Activated CD8-positive, alpha-beta memory T cell treated with anti-CD3 and anti-CD28 coated beads, Interleukin-2, amount 50 U/mL, for 48 hours (primary cell): ENCODE results near the gene LCE7A.

ENCODE experiments used
- DNase-seq: peaks from one replicate; pipeline ENCODE4 v3.0.0-alpha.2; 2020

LCE7A gene, protein sequence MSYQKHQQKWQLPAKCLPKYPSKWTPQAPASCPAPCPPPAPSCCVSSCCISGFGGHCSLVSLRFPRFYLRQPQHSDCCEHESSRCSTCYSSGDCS

GRCh38 chr1:152859696-152860095 is at the start of gene LCE7A:
LCE7A (plus strand) TSS chr1:152859996; CDS start chr1:152860698, 702 bp downstream.
- DNase-seq, result no peak

- no peak for DNase-seq
These were observed 48.7 kb upstream of the LCE7A start for GRCh38 chr1:152811050-152811449.

DNA sequence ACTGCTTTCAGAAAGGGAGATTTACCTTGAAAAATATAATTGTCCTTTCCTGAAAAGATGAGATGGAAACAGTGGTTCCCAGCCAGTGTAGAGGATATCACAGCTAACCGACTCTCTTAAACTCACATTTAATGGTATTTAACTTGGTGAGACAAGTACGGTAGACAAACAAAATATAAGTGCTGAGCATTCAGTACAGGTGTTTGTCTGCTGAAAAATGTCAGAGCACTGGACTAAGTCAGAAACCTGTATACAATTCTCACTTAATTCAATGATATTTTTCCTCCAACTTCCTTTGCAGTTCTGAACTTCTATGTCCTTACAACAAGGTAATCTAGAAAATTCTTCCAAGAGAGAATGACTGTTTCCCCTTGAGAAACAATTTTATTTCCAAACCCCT is 48.1 kb upstream of the LCE7A start, which contains the start of gene LCE1B:
Gene LCE1B (plus strand): TSS at position 301 of the 400 bp plus-strand sequence. CDS start 476 bp downstream, outside the sequence.
- no peak for DNase-seq

DNA sequence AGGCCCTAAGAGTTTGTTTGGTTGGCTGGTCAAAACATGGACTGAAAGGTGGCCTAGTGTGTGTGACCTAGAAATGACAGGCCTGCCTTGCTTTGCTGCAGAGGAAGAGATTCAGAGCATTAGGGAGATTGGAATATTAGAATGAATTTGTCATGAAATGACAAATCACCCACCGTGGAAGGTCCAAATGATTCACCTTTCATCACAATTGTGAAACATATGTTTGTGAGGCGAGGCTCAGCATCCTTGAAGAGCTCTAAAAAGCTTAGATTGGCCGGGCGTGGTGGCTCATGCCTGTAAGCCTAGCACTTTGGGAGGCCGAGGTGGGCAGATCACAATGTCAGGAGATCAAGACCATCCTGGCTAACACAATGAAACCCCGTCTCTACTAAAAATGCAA is 42.5 kb upstream of the LCE7A start:
- no peak for DNase-seq

- no peak for DNase-seq
These were observed 36.5 kb upstream of the LCE7A start for GRCh38 chr1:152823294-152823693.

- no peak for DNase-seq
These were observed 34.8 kb upstream of the LCE7A start for GRCh38 chr1:152824964-152825363.

DNA sequence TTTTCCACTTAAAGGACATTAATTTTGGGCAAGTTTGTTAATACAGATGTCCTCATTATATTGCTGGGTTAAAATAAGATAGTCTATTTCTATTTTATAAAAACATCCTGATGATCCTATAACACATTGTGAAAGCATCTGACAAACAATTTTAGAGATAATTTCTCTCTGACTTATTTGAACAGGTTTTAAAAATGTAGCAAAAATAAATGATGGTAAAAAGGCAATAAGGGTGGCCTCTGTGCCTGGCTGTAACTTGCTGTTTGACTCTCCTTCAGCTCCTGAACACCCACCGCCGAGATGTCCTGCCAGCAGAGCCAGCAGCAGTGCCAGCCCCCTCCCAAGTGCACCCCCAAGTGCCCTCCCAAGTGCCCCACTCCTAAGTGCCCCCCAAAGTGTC is 32.6 kb upstream of the LCE7A start, which contains the start of gene LCE1A:
Gene LCE1A (plus strand): TSS at position 301 of the 400 bp plus-strand sequence. CDS start 0 bp downstream, at position 301.
- DNase-seq, result no peak

GRCh38 chr1:152836870-152837269 is 22.9 kb upstream of the LCE7A start:
- DNase-seq, result no peak

GRCh38 chr1:152842556-152842955 is 17.2 kb upstream of the LCE7A start, which contains the start of gene LCE6A:
LCE6A (plus strand) TSS chr1:152842856; CDS start chr1:152843521, 665 bp downstream.
- DNase-seq, result no peak

GRCh38 chr1:152855661-152856060 is 4.1 kb upstream of the LCE7A start:
- no peak for DNase-seq

DNA sequence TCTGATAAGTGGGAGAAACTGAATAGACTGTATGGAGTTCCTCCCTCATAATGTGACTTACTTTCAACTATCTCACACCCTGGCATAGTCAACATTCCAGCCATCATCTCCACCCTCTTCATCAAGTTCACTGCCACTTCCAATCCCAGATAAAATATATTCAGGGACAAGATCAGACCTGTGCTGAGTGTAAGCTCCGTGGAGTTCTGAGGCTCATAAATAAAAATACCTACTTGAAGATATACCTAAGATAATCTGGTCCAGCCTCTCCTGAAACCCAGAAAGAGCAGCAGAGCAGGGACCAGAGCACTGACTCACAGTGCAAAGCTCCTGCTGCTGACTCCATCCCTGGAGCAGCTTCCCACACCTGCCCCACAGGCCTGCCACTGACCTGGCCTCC is 1.7 kb upstream of the LCE7A start:
- no peak for DNase-seq

- no peak for DNase-seq
These were observed 333 bp downstream of the LCE7A start for GRCh38 chr1:152860129-152860528.

DNA sequence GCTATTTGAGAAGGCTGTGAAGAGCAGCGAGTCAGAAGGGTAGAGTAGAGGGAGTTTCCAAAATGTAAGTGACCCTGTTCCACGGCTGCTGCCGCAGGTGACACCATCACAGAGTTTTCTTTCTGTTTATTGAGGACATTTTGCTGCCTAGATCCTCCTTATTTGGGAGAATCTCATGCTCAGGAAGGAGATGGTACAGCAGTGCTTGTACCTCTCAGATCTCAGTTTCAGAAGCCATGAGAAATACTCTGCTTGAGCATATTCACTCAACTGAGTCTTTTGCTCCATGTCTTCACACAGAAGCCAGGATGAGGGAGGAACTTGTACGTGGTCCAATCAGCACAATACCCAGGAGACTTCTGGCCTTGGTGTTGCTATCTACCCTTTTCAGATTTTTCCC is 1.6 kb downstream of the LCE7A start:
- no peak for DNase-seq

DNA sequence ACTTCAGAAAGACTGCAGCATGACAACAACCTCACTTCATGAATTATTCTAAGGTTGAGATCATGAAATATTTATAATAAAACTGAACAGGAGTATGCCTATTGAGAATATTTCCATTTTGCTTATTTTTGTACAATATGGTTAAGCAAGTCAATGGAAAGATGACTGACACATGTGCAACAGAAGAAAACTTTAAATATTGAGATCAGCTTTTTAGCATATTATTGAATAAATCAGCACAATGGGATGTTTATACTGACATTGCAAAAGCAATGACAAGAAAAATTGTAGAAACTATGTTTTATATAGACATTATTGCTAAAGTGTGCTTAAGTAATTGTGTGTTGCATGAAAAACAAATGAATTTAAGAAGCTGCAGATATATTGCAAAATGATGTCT is 4.6 kb downstream of the LCE7A start:
- DNase-seq, result no peak

GRCh38 chr1:152866321-152866720 is 6.5 kb downstream of the LCE7A start:
- DNase-seq, result no peak

DNA sequence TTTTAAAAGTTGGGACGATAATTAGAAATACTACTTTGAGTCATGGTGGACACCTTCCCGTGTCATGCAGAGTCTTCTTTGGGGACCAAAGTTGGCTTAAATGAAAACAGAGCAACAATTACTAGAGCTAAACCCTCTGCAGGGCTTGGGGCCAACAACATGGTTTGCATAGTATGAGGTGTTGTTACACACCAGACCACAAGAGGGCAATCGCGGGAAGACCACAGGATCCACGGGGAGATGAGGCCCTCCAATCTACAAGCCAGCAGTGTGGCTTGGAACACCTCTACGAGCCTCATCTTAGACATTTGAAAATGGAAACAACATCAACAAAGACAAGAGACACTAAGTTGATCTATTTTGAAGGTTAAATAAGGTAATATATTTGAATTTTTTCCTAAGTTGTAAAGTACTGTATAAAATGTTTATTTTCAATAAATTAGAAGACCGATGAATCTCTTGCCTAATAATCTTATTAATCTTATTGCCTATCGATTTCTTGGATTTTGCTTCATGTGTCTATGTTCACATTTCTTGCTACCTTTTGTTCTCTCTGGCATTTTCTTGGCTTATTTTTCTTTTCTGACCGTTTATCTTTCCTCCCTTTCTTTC is 10.1 kb downstream of the LCE7A start:
- DNase-seq, result peak; percentile 74

DNA sequence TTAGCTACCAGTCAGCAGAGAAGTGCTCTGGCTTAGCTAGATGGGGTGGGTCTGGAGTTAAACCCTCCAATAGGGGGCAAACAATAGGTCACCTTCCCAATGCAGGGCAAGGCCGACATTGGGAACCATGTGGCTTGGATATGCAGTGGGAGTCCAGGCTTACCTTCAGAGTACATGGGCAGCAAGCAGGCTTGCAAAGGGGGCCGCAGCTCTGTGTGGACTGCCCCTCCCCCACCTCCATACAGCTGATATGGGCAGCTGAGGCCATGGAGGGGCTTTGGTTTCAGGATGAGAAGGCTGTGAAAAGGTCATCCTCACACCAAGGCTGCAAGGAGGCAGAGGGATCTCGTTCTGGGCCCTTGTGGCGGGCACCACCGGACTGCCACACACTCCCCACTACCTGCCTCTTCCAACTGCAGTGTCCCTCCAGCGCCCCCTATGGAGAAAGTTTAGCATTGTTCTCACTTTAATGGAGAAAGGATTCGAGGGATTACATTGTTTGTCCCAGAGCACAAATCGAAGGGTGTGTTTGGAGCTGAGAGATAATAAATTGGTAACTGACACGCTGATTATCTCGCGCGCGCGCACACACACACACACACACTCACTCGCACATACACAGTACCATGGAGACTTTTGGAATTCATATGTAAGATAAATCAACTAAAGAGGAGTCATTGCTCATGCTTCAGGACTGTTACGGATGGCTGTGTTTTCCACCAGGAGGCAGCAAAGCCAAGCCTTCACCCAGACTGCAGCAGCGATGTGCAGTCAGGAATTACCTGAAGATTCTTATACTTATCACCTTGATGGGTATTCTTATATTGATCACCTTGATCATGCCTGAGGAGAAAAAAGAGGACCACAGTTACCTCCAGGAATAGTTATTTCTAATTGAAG is 11.3 kb downstream of the LCE7A start:
- DNase-seq, result no peak

DNA sequence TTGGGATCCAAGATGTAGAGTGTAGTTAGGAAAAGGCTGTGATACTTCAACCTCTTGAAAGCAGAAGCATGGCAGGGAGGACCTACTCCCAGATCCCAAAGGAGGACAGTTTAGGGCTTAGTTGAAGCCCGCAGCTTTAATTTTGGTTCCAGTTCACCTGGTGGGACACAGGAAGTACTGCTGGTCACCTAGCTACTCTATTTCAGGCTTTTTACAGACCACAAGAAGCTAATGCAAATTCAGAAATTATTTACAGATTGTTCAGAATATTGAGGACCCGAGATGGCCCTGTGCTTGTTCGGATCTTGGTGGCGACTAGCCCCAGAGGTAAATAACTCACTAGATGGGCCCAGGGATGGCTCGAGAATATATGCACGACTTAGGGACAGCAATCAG is 11.9 kb downstream of the LCE7A start:
- DNase-seq, result no peak

DNA sequence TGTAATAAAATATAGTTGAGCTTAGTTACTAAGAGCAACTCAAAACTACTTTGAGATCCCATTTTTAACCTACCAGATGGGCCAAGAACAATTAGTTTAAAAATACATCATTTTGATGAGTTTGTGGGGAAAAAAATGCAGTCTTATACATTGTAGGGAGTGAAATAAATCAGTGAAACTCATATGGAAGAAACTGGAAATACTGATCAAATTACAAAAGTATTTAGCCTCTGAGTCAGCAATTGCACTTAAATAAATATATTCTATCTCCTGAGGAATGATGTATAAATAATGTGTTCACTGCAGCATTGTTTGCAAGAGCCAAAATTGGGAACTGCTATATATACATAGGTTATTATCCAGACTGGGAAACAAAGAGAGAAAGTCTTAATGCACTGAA is 13.7 kb downstream of the LCE7A start:
- DNase-seq, result no peak

GRCh38 chr1:152876827-152877226 is 17.0 kb downstream of the LCE7A start:
- no peak for DNase-seq

DNA sequence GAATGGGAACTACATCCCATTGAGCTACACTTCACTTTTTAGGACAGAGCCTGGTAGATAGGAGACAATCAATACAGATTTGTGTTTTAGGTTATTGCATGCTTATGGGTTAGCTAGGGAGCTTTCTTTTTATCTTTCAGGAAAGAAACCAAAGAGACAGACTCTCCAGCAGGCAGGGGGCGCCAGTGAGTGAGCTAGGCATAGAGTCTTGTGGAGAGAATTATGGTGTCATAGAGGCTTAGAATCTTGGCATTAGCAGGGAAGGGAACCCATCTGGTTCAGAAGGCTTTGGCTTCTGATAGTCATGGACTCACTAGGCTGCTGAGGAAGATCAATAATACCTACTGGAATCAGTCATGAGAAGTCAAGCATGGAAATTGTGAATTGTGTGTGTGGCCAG is 18.2 kb downstream of the LCE7A start, which contains the start of gene SMCP:
Gene SMCP (plus strand): TSS at position 281 of the 400 bp plus-strand sequence. CDS start 6,101 bp downstream, outside the sequence.
- DNase-seq, result peak; percentile 73

- DNase-seq, result no peak
These were observed 19.9 kb downstream of the LCE7A start for GRCh38 chr1:152879559-152880198.

- DNase-seq, result no peak
These were observed 20.5 kb downstream of the LCE7A start for GRCh38 chr1:152880316-152880715.
